RPMI8226 (cell line): ENCODE results near the gene RBM4.
"Not testable (repeated sequence)": the region's sequence is repeated elsewhere in the genome, so short reads cannot be mapped to it uniquely, and the experiment has no call there.

Experiments
- DNase-seq: peaks from one replicate; pipeline ENCODE4 v3.0.0-alpha.2; 2015

Gene RBM4

GRCh38 chr11:66617155-66617834 is 21.2 kb upstream of the RBM4 start:
- DNase-seq = no peak

- no peak for DNase-seq
These were observed 19.4 kb upstream of the RBM4 start for GRCh38 chr11:66619080-66619554.

GRCh38 chr11:66624450-66624849 is 14.1 kb upstream of the RBM4 start:
- no peak for DNase-seq

- no peak for DNase-seq
These were observed 13.3 kb upstream of the RBM4 start for GRCh38 chr11:66625041-66625751.

GRCh38 chr11:66625752-66626149 is 12.8 kb upstream of the RBM4 start:
- no peak for DNase-seq

GRCh38 chr11:66626382-66626781 is 12.1 kb upstream of the RBM4 start:
- no peak for DNase-seq

GRCh38 chr11:66626926-66627325 is 11.6 kb upstream of the RBM4 start:
- DNase-seq = no peak

- DNase-seq = no peak
These were observed 10.4 kb upstream of the RBM4 start for GRCh38 chr11:66628061-66628603.

GRCh38 chr11:66629356-66629755 is 9.1 kb upstream of the RBM4 start:
- no peak for DNase-seq

- no peak for DNase-seq
These were observed 6.6 kb upstream of the RBM4 start for GRCh38 chr11:66631883-66632282.

- no peak for DNase-seq
These were observed 5.6 kb upstream of the RBM4 start for GRCh38 chr11:66632952-66633351.

GRCh38 chr11:66636411-66636810 is 2.1 kb upstream of the RBM4 start:
- DNase-seq = no peak

- DNase-seq = no peak
These were observed 836 bp upstream of the RBM4 start for GRCh38 chr11:66637557-66638176.

- peak; percentile 37 for DNase-seq
These were observed 737 bp downstream of the RBM4 start for GRCh38 chr11:66639066-66639813.

GRCh38 chr11:66639814-66640340 is 1.4 kb downstream of the RBM4 start:
- DNase-seq = not testable (repeated sequence)

GRCh38 chr11:66641834-66642233 is 3.3 kb downstream of the RBM4 start:
- DNase-seq = no peak

GRCh38 chr11:66643745-66644437 is 5.4 kb downstream of the RBM4 start:
- DNase-seq = no peak

- DNase-seq = no peak
These were observed 8.3 kb downstream of the RBM4 start for GRCh38 chr11:66646828-66647227.

- no peak for DNase-seq
These were observed 11.4 kb downstream of the RBM4 start for GRCh38 chr11:66649903-66650302.

- DNase-seq = no peak
These were observed 12.5 kb downstream of the RBM4 start for GRCh38 chr11:66651016-66651415.

- no peak for DNase-seq
These were observed 14.1 kb downstream of the RBM4 start for GRCh38 chr11:66652651-66653050.

GRCh38 chr11:66653123-66653522 is 14.6 kb downstream of the RBM4 start:
- DNase-seq = no peak
